NCI-H2227 treated with DMSO at 0.1 percent for 48 hours (cell line): ENCODE measurements around the gene COBLL1.
"Not testable (repeated sequence)": the region's sequence is repeated elsewhere in the genome, so short reads cannot be mapped to it uniquely, and the experiment has no call there.

ENCODE experiments used
- DNase-seq: peaks from one replicate; lab custom pipeline; 2025; lab: John Stamatoyannopoulos, UW

Gene COBLL1

GRCh38 chr2:164781394-164781793, 60.2 kb downstream of the COBLL1 start:
- no peak for DNase-seq

- no peak for DNase-seq
These were observed 60.9 kb downstream of the COBLL1 start for GRCh38 chr2:164780611-164781178.

- no peak for DNase-seq
These were observed 62.1 kb downstream of the COBLL1 start for GRCh38 chr2:164779383-164780057.

- no peak for DNase-seq
These were observed 62.9 kb downstream of the COBLL1 start for GRCh38 chr2:164778723-164779122.

- no peak for DNase-seq
These were observed 63.7 kb downstream of the COBLL1 start for GRCh38 chr2:164777847-164778461.

GRCh38 chr2:164773635-164774034, 68.0 kb downstream of the COBLL1 start:
- DNase-seq = no peak

- DNase-seq = no peak
These were observed 68.5 kb downstream of the COBLL1 start for GRCh38 chr2:164773091-164773490.

- no peak for DNase-seq
These were observed 69.7 kb downstream of the COBLL1 start for GRCh38 chr2:164771897-164772296.

- no peak for DNase-seq
These were observed 71.2 kb downstream of the COBLL1 start for GRCh38 chr2:164770421-164770916.

- DNase-seq = no peak
These were observed 74.7 kb downstream of the COBLL1 start for GRCh38 chr2:164766954-164767320.

GRCh38 chr2:164766216-164766953, 75.2 kb downstream of the COBLL1 start:
- DNase-seq = no peak

- DNase-seq = no peak
These were observed 76.6 kb downstream of the COBLL1 start for GRCh38 chr2:164764996-164765395.

- DNase-seq = no peak
These were observed 77.1 kb downstream of the COBLL1 start for GRCh38 chr2:164764474-164764873.

GRCh38 chr2:164763431-164763830, 78.2 kb downstream of the COBLL1 start:
- DNase-seq = no peak

- DNase-seq = peak; percentile 42
These were observed 79.7 kb downstream of the COBLL1 start for GRCh38 chr2:164761737-164762460.

GRCh38 chr2:164761201-164761600, 80.4 kb downstream of the COBLL1 start:
- not testable (repeated sequence) for DNase-seq

GRCh38 chr2:164760179-164760578, 81.4 kb downstream of the COBLL1 start:
- DNase-seq = no peak

- no peak for DNase-seq
These were observed 83.5 kb downstream of the COBLL1 start for GRCh38 chr2:164757934-164758695.

- no peak for DNase-seq
These were observed 84.8 kb downstream of the COBLL1 start for GRCh38 chr2:164756773-164757172.

- no peak for DNase-seq
These were observed 85.7 kb downstream of the COBLL1 start for GRCh38 chr2:164755952-164756351.
